Bronchial epithelial cell (primary cell): Measurements from ENCODE around the gene CDH12. TPM values are rescaled to one million over a fixed set of nuclear protein-coding genes. Genes with fewer than 3 reads are reported as not detected.
"Not testable (repeated sequence)": the region's sequence is repeated elsewhere in the genome, so short reads cannot be mapped to it uniquely, and the experiment has no call there.

Source experiments
- DNase-seq: peaks from one replicate; pipeline ENCODE4 v3.0.0-alpha.2; 2010; ENCODE audit warnings: low read depth
- FAIRE-seq: peaks from 2 replicates; lab custom pipeline; 2011; peaks lifted over from hg19 to GRCh38; lab: Jason Lieb, UNC
- H3K27me3 ChIP-seq: 2 replicates; pipeline ENCODE4 v1.5.1; 2011; ENCODE audit warnings: low read length; ENCODE audit not compliant: control insufficient read depth, insufficient read depth
- H3K36me3 ChIP-seq: 2 replicates; pipeline ENCODE4 v1.5.1; 2011; ENCODE audit warnings: low read length; ENCODE audit not compliant: control insufficient read depth, insufficient read depth
- H3K4me3 ChIP-seq: 2 replicates; pipeline ENCODE4 v1.5.1; 2011; ENCODE audit warnings: mild to moderate bottlenecking, low read depth, low read length, control low read depth
- total RNA-seq: library from RNA; depleted of rRNA; stranded (reverse); fragments of >200 nt; gene quantifications from 2 replicates; pipeline ENCODE4 v1.2.1, GENCODE V29; 2014
- TF ChIP-seq, protein P1 (sequence below): IDR thresholded peaks from 2 replicates; pipeline ENCODE4 v1.5.1; 2011; ENCODE audit warnings: mild to moderate bottlenecking, moderate library complexity, low read length, control low read depth, inconsistent platforms; ENCODE audit not compliant: insufficient read depth, severe bottlenecking

CDH12 gene
- total RNA-seq, 1 donor from 2014 or later, result not detected

DNA sequence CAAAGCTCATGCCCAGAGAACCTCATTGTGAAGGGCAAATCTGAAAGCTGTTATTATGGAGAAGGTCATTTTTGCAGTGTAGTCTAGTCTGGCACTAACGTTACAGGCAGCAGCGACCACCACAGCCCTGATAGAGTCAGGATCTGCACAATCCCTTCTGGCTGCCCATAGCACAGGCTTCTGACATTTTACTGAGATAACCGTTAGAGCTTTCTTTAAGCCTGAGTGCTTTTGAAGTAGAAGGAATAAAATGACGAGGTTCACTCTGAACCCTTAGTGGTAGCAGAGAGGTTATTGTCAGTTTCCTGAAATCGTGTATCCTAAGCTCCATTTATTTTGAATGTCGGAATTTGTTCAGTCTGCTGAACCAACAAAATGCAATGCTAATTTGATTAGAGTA is 505.1 kb downstream of the CDH12 start:
- H3K36me3 ChIP-seq, result no peaks in the 10 kb centered on the region
- DNase-seq (no peak), FAIRE-seq (no peak)
- H3K27me3 ChIP-seq, result no peaks in the 10 kb centered on the region
- TF ChIP-seq, protein P1, sequence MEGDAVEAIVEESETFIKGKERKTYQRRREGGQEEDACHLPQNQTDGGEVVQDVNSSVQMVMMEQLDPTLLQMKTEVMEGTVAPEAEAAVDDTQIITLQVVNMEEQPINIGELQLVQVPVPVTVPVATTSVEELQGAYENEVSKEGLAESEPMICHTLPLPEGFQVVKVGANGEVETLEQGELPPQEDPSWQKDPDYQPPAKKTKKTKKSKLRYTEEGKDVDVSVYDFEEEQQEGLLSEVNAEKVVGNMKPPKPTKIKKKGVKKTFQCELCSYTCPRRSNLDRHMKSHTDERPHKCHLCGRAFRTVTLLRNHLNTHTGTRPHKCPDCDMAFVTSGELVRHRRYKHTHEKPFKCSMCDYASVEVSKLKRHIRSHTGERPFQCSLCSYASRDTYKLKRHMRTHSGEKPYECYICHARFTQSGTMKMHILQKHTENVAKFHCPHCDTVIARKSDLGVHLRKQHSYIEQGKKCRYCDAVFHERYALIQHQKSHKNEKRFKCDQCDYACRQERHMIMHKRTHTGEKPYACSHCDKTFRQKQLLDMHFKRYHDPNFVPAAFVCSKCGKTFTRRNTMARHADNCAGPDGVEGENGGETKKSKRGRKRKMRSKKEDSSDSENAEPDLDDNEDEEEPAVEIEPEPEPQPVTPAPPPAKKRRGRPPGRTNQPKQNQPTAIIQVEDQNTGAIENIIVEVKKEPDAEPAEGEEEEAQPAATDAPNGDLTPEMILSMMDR, result no peak
- H3K4me3 ChIP-seq, result no peak overlapping the region

DNA sequence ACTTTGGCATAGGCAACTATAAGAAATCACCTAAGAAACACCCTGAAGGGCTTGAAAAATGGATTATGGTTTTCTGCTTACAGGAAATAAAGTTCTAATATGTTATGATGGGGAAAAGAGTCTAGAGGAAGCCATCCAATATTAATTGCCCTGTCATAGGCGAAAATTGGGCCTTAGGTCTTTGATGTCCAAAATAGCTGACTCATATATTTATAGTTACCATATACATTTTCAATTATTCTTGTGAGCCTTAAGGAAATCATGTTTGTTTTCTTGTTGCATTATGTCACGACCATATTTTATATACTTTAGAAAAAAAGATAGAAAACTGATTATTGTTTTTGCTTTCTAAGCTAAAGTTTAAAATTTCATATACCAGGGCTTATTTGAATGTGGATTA is 509.1 kb downstream of the CDH12 start:
- TF ChIP-seq, protein P1, result no peak
- no peaks in the 10 kb centered on the region for H3K27me3 ChIP-seq
- DNase-seq (no peak), FAIRE-seq (no peak)
- H3K4me3 ChIP-seq, result no peak overlapping the region
- H3K36me3 ChIP-seq, result no peaks in the 10 kb centered on the region

DNA sequence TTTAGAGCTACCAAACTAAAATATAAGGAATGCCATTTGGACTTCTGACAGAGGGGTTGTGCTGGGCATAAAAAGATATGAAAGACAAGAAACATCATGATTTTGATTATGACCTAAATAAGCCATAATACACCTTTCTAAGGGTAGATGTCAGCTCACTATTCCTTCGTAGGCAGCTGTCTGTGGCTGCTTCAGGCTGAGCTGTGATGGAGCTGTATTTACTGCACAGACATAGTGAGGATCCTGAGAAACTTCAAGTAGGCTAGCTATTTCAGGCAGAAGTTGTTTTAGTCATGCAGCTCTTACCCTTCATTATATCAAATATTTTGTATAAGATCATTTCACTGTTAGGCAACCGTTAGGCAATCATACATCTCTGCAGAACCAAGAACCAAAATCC is 511.7 kb downstream of the CDH12 start:
- H3K4me3 ChIP-seq, result no peak overlapping the region
- TF ChIP-seq, protein P1, result no peak

DNA sequence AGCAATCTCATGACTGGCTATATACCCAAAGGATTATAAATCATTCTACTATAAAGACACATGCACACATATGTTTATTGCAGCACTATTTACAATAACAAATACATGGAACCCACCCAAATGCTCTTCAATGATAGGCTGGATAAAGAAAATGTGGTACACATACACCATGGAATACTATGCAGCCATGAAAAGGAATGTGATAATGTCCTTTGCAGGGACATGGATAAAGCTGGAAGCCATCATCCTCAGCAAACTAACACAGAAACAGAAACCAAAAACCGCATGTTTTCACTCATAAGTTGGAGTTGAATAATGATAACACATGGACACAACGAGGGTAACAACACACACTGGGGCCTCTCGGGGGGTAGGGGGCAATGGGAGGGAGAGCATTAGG is 520.2 kb downstream of the CDH12 start:
- not testable (repeated sequence) for FAIRE-seq, H3K27me3 ChIP-seq, DNase-seq, H3K36me3 ChIP-seq, H3K4me3 ChIP-seq

More for the DNA sequence above, 511.7 kb downstream of the CDH12 start:
- DNase-seq, result no peak
- Histone ChIP-seq H3K27me3 (no peaks in the 10 kb centered on the region), H3K36me3 (no peaks in the 10 kb centered on the region)
- FAIRE-seq, result no peak

DNA sequence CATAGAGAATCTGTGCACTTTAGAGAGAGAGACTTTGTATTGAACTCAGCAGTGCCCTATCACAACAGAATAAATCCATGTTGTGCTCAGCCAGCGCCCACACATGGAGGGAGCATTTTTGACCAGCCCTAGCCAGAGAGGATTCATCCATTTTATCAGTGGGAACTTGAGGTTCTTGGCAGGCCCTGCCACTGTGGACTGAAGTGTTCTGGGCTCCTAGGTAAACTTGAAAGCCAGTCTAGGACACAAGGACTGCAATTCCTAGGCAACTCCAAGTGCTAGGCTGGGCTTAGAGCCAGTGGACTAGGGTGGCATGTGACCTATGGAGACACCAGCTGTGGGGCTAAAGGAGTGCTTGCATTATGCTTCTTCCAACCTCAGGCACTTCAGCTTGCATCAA is 523.5 kb downstream of the CDH12 start:
- FAIRE-seq, result no peak
- no peak for DNase-seq
- Histone ChIP-seq H3K4me3 (no peak overlapping the region), H3K36me3 (no peaks in the 10 kb centered on the region), H3K27me3 (no peaks in the 10 kb centered on the region)
- TF ChIP-seq, protein P1, result no peak

DNA sequence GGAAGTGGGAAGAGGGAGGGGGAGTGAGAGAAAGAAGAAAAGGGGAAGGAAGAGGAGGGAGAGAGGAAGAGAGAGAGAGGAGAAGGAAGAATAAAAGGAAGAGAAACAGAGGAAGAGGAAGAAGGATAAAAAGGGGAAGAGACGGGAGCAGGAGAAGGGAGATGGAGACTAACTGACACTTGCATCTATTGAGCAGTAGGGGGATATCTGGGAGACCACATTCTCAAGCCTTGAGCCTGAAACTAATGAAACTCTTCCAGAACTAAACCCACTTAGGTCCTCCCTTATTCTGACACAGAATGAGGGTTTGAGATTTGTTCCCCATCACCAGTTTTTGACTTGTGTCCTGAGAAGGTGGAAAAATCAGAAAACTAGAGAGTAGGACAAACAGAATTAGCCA is 533.3 kb downstream of the CDH12 start:
- TF ChIP-seq, protein P1, result no peak
- Histone ChIP-seq H3K27me3 (no peaks in the 10 kb centered on the region), H3K36me3 (no peaks in the 10 kb centered on the region), H3K4me3 (no peak overlapping the region)
- FAIRE-seq (no peak), DNase-seq (no peak)
